ENCODE measurements around the gene MARVELD3. TPM values are rescaled to one million over a fixed set of nuclear protein-coding genes. Genes with fewer than 3 reads are reported as not detected.

The MARVELD3 gene
- total and polyA plus RNA-seq, 8 donors = 1.2 to 480 (median 2.3) TPM

- TF ChIP-seq POLR2AphosphoS5 (IDR thresholded peaks at IDR 0.05) (no peak), POLR2A (IDR thresholded peaks at IDR 0.05) (no peak), EP300 (IDR thresholded peaks at IDR 0.05) (no peak), CTCF (IDR thresholded peaks at IDR 0.05) (no peak)
- Histone ChIP-seq H3K9me3 (no peaks in the 10 kb centered on the region), H3K4me1 (peaks cover 0 to 3% (median 0%) of the 10 kb centered on the region in 4 donors), H3K4me3 (no peak overlapping the region), H3K27me3 (no peaks in the 10 kb centered on the region), H3K36me3 (peaks cover 9 to 92% (median 87%) of the 10 kb centered on the region in 4 donors), H3K27ac (no peak overlapping the region)
- no peak for DNase-seq
- intact Hi-C loops (cut with DNase I; ENCODE audit: low total_unique reads) = no loop called here
- 84 to 95% (median 87%) methylated on average over 3 of the region's 3 CpGs for WGBS, 5 donors
Measured at GRCh38 chr16:71672125-71672524, 46.1 kb downstream of the MARVELD3 start.

DNA sequence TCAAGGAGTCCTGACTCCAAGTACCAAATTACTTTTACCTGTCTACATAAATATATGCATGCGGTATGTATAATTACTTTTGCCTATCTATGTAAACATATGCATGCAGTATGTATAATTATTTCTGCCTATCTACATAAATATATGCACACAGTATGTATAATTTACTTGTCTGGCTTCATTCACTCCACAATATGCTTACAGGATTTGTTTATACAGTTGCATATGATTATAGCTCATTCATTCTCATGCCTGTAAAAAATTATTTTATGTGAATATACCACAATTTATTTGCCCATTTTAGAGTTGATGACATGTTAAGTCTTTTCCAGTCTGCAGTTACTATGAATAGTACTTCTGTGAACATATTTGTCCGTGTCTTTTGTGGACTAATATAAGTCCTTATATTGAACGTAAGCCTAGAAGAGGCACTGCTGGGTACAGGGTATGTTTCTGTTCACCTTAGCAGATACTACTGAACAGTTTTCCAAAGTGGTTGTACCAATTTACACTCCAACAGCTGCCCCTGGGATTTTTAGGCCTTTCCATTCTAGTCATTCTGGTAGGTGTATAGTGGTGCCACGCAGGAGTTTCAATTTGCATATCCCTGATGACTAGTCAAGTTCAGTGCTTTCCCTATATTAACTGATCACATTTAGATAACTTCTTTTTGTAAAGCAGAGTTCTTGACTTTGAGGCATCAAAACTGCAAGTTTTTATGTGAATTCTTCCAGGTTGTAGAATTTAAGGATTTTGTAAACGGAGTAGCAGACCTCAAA lies 47.0 kb downstream of the MARVELD3 start:
- no peak overlapping the region for H3K4me3 ChIP-seq
- 92 to 95% (median 94%) methylated on average over 5 of the region's 5 CpGs for WGBS, 5 donors
- intact Hi-C loops (cut with DNase I; ENCODE audit: low total_unique reads) = no loop called here
- no peak for TF ChIP-seq EP300 (IDR thresholded peaks at IDR 0.05)
- TF ChIP-seq POLR2AphosphoS5 (IDR thresholded peaks at IDR 0.05) = no peak
- no peak for TF ChIP-seq POLR2A (IDR thresholded peaks at IDR 0.05)
- no peak for TF ChIP-seq CTCF (IDR thresholded peaks at IDR 0.05)
- H3K27me3 ChIP-seq = no peaks in the 10 kb centered on the region
- H3K9me3 ChIP-seq = no peaks in the 10 kb centered on the region
- no peaks in the 10 kb centered on the region for H3K4me1 ChIP-seq
- no peak overlapping the region for H3K27ac ChIP-seq
- DNase-seq = no peak
- peaks cover 9 to 88% (median 82%) of the 10 kb centered on the region in 4 donors for H3K36me3 ChIP-seq

GRCh38 chr16:71673582-71673973 lies 47.6 kb downstream of the MARVELD3 start:
- intact Hi-C loops (cut with DNase I; ENCODE audit: low total_unique reads) = no loop called here
- Histone ChIP-seq H3K36me3 (peaks cover 9 to 89% (median 81%) of the 10 kb centered on the region in 4 donors), H3K9me3 (no peaks in the 10 kb centered on the region), H3K4me3 (no peak overlapping the region), H3K4me1 (no peaks in the 10 kb centered on the region), H3K27me3 (no peaks in the 10 kb centered on the region), H3K27ac (no peak overlapping the region)
- no peak for DNase-seq
- TF ChIP-seq CTCF (IDR thresholded peaks at IDR 0.05) (no peak), EP300 (IDR thresholded peaks at IDR 0.05) (no peak), POLR2AphosphoS5 (IDR thresholded peaks at IDR 0.05) (no peak), POLR2A (IDR thresholded peaks at IDR 0.05) (no peak)
- WGBS, 5 donors = 93 to 98% (median 94%) methylated on average over 1 of the region's 1 CpG

- TF ChIP-seq CTCF (IDR thresholded peaks at IDR 0.05) (no peak), POLR2AphosphoS5 (IDR thresholded peaks at IDR 0.05) (no peak), EP300 (IDR thresholded peaks at IDR 0.05) (no peak), POLR2A (IDR thresholded peaks at IDR 0.05) (no peak)
Measured at GRCh38 chr16:71674229-71674628, 48.2 kb downstream of the MARVELD3 start.

More at GRCh38 chr16:71674229-71674628, 48.2 kb downstream of the MARVELD3 start:
- H3K4me3 ChIP-seq = no peak overlapping the region
- DNase-seq = no peak
- H3K9me3 ChIP-seq = no peaks in the 10 kb centered on the region
- no peaks in the 10 kb centered on the region for H3K4me1 ChIP-seq
- no peak overlapping the region for H3K27ac ChIP-seq
- peaks cover 9 to 89% (median 81%) of the 10 kb centered on the region in 4 donors for H3K36me3 ChIP-seq
- intact Hi-C loops (cut with DNase I; ENCODE audit: low total_unique reads) = no loop called here
- WGBS, 5 donors = 89 to 100% (median 95%) methylated on average over 2 of the region's 2 CpGs
- H3K27me3 ChIP-seq = no peaks in the 10 kb centered on the region
